ES-I3 (cell line): ENCODE data around the gene SSBP2.

Experiments used
- H3K36me3 ChIP-seq: 2 replicates; pipeline ENCODE4 v1.6.1; 2013; ENCODE audit warnings: mild to moderate bottlenecking, low read length, control low read depth, moderate library complexity; ENCODE audit not compliant: insufficient read depth
- H3K4me1 ChIP-seq: 2 replicates; pipeline ENCODE4 v1.6.1; 2013; ENCODE audit warnings: mild to moderate bottlenecking, control low read depth, low read length; ENCODE audit not compliant: insufficient read depth
- H3K9ac ChIP-seq: 2 replicates; pipeline ENCODE4 v1.6.1; 2013; ENCODE audit warnings: low read depth, mild to moderate bottlenecking, low read length, moderate library complexity
- H3K9me3 ChIP-seq: 2 replicates; pipeline ENCODE4 v1.6.1; 2013; ENCODE audit warnings: mild to moderate bottlenecking, low read length, moderate library complexity; ENCODE audit not compliant: control insufficient read depth, insufficient read depth

Gene SSBP2

DNA sequence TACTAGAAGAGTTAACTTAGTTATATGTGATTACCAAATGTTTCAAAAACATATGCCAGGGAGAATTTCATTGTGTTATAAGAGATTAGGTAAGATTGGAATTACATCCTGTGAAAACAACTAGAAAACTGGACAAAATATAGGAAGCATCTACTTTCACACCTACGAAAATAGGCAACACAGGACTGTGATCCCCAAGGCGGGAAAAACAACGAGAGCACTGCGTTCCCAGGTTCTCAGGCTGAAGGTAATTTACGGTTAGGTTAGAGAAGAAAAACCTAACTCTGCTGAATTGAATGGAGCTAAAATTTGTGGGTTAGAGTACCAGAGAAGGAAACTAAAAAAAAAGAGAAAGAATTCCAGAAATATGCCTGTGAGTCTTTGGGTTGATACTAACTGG lies 385.4 kb downstream of the SSBP2 start:
- Histone ChIP-seq H3K4me1 (no peaks in the 10 kb centered on the region), H3K9ac (no peak overlapping the region), H3K9me3 (no peaks in the 10 kb centered on the region), H3K36me3 (no peaks in the 10 kb centered on the region)

DNA sequence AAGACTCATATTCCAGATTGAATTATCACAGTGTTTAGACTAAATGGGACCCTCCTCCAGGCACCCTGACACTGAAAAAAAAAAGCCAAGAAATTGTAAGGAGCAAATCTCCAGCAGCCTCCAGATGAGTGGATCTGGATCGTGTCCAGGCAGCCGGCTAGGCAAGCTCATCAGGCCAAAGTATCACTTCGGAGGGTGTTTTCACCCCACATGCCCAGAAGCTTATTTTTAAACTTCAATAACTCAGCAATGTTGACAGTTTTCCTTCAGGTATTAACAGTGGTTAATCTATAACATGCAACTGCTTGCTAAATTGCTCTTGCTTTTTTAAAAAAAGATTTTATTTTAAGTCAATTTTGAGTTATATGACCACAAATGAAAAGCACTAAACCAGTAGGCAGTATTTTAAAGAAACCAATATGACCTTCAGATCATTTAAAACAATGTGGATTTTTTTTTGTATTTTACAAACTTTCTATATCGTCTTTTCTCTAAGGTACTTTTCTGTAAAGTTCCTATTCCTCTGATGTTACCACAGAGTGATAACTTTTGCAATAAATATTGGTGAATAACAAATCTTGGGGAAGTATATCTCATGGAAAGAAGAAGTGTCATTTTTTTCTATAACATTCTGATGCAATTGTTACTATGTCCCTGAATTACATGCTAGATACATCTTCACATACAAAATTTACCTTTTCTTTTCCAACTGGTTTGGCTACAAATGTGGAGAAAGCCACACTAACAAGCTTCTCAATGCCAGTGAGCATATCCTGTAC lies 387.6 kb downstream of the SSBP2 start:
- no peaks in the 10 kb centered on the region for H3K36me3 ChIP-seq

More for the DNA sequence above, 387.6 kb downstream of the SSBP2 start:
- Histone ChIP-seq H3K9ac (no peak overlapping the region), H3K4me1 (peaks cover 8% of the 10 kb centered on the region), H3K9me3 (no peaks in the 10 kb centered on the region)
